Measurements from ENCODE around the gene PPM1E.

Gene PPM1E

GRCh38 chr17:58753026-58753425 lies 2.6 kb upstream of the PPM1E start:
- Mint-ChIP-seq H3K36me3 (ENCODE audit: low read depth) (no peaks in the 10 kb centered on the region), H3K27ac (no peak overlapping the region), H3K4me3 (no peak overlapping the region), H3K4me1 (peaks cover 9% of the 10 kb centered on the region), H3K9me3 (no peaks in the 10 kb centered on the region), H3K27me3 (ENCODE audit: low read depth) (peaks cover 11% of the 10 kb centered on the region)
- no peak for TF ChIP-seq CTCF (IDR thresholded peaks at IDR 0.05; ENCODE audit: unreplicated experiment in 3 of 3)

GRCh38 chr17:58755269-58755576 lies 431 bp upstream of the PPM1E start:
- TF ChIP-seq CTCF (IDR thresholded peaks at IDR 0.05; ENCODE audit: unreplicated experiment in 3 of 3), result no peak
- no peaks in the 10 kb centered on the region for H3K36me3 Mint-ChIP-seq (ENCODE audit: low read depth)
- no peak overlapping the region for H3K27ac Mint-ChIP-seq
- no peaks in the 10 kb centered on the region for H3K9me3 Mint-ChIP-seq
- peaks cover 11% of the 10 kb centered on the region for H3K27me3 Mint-ChIP-seq (ENCODE audit: low read depth)
- H3K4me1 Mint-ChIP-seq, result peaks cover 12% of the 10 kb centered on the region
- H3K4me3 Mint-ChIP-seq, result peak overlapping the region; percentile 77 to 87 (median 78)

- Mint-ChIP-seq H3K4me3 (peak overlapping the region; percentile 92 to 97 (median 96)), H3K27me3 (ENCODE audit: low read depth) (peaks cover 6% of the 10 kb centered on the region), H3K9me3 (no peaks in the 10 kb centered on the region), H3K36me3 (ENCODE audit: low read depth) (no peaks in the 10 kb centered on the region), H3K4me1 (peaks cover 16% of the 10 kb centered on the region), H3K27ac (peak overlapping the region in 1 of 3 experiments; percentile 2)
- TF ChIP-seq CTCF (IDR thresholded peaks at IDR 0.05; ENCODE audit: unreplicated experiment in 3 of 3), result no peak
These were observed 850 bp downstream of the PPM1E start for GRCh38 chr17:58756246-58757161.

DNA sequence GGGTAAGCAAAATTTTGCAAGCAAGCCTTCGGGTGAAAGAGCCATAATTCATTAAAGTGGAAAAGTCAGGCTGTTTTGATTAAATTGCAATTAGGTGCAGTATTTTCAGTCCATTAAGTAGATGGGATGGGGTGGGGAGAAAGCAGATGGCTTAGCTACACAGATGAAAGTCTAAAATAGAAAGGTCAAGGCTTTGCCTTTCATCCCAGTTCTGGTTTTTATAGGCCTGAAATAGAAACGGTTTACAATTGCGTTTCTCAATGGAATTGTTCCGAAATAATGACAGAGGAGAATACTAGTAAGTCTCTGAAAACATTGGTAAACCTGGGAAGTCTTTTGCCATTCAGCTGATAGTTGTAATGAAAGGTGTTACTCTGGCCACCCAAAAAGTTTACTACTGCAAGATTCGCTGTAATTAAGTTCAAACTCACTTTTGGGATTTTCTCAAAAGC lies 1.5 kb downstream of the PPM1E start:
- no peak for TF ChIP-seq CTCF (IDR thresholded peaks at IDR 0.05; ENCODE audit: unreplicated experiment in 3 of 3)

GRCh38 chr17:58758890-58759289 lies 3.2 kb downstream of the PPM1E start:
- H3K36me3 Mint-ChIP-seq (ENCODE audit: low read depth), result no peaks in the 10 kb centered on the region
- peaks cover 16% of the 10 kb centered on the region for H3K4me1 Mint-ChIP-seq
- H3K9me3 Mint-ChIP-seq, result no peaks in the 10 kb centered on the region
- H3K4me3 Mint-ChIP-seq, result peak overlapping the region in 1 of 3 experiments; percentile 49
- no peak overlapping the region for H3K27ac Mint-ChIP-seq
- TF ChIP-seq CTCF (IDR thresholded peaks at IDR 0.05; ENCODE audit: unreplicated experiment in 3 of 3), result no peak
- H3K27me3 Mint-ChIP-seq (ENCODE audit: low read depth), result peaks cover 6% of the 10 kb centered on the region

More for the DNA sequence above, 1.5 kb downstream of the PPM1E start:
- Mint-ChIP-seq H3K27ac (no peak overlapping the region), H3K4me1 (peaks cover 16% of the 10 kb centered on the region), H3K36me3 (ENCODE audit: low read depth) (no peaks in the 10 kb centered on the region), H3K9me3 (no peaks in the 10 kb centered on the region), H3K27me3 (ENCODE audit: low read depth) (peaks cover 6% of the 10 kb centered on the region), H3K4me3 (peak overlapping the region; percentile 92 to 97 (median 96))

DNA sequence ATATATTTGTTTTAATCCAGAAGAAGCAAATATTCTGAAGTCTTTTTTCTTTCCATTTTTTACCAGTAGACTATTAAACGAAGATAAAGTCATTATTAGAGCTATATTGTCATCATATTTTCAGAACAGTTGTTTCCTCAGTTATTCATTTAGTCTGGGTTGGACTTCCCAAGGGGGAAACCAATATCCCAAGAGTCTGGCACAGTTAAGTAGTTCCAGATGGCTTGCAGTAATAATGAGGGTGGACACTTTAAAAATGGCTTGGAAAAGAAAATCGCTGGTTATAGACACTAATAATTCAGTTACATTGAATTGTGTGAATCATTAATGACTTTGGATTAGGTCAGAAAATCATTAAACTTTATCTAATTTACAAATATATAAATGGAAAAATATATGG lies 3.9 kb downstream of the PPM1E start:
- H3K27me3 Mint-ChIP-seq (ENCODE audit: low read depth), result peaks cover 6% of the 10 kb centered on the region
- H3K9me3 Mint-ChIP-seq, result no peaks in the 10 kb centered on the region
- H3K4me1 Mint-ChIP-seq, result peaks cover 16% of the 10 kb centered on the region
- peak overlapping the region in 1 of 3 experiments; percentile 16 for H3K4me3 Mint-ChIP-seq
- TF ChIP-seq CTCF (IDR thresholded peaks at IDR 0.05; ENCODE audit: unreplicated experiment in 3 of 3), result no peak
- no peaks in the 10 kb centered on the region for H3K36me3 Mint-ChIP-seq (ENCODE audit: low read depth)
- H3K27ac Mint-ChIP-seq, result no peak overlapping the region
